OCI-LY3 (cell line): ENCODE measurements around the gene DPP10.

ENCODE experiments used
- CTCF ChIP-seq: fragments of 200-600, 300-600 bp; sonication (generic); IDR thresholded peaks from 2 replicates; pipeline ENCODE4 v1.5.1; 2014; ENCODE audit warnings: antibody characterized with exemption, low read length, low read depth
- EZH2phosphoT487 ChIP-seq: fragments of 200-600 bp; shearing (Covaris generic); IDR thresholded peaks from 2 replicates; pipeline ENCODE4 v1.6.1; 2018; ENCODE audit warnings: antibody characterized with exemption, mixed run types, low read depth

- TF ChIP-seq CTCF (no peak), EZH2phosphoT487 (no peak)
Measured at GRCh38 chr2:115386465-115386864, 944.0 kb downstream of the DPP10 start.
